NCI-H2196 treated with DMSO at 0.1 percent for 48 hours (cell line): ENCODE results near the gene TRMT1.
A peak's percentile ranks its signal among the peaks of the same experiment; 100 is the strongest.

Source experiments
- DNase-seq: peaks from one replicate; lab custom pipeline; 2025; ENCODE audit not compliant: unreplicated experiment; lab: John Stamatoyannopoulos, UW

TRMT1 gene

GRCh38 chr19:13127811-13128575, 11.5 kb upstream of the TRMT1 start:
- DNase-seq = no peak

GRCh38 chr19:13127051-13127450, 10.5 kb upstream of the TRMT1 start:
- no peak for DNase-seq

- no peak for DNase-seq
Measured at GRCh38 chr19:13122980-13123957, 6.7 kb upstream of the TRMT1 start.

- no peak for DNase-seq
Measured at GRCh38 chr19:13122275-13122878, 5.8 kb upstream of the TRMT1 start.

- no peak for DNase-seq
Measured at GRCh38 chr19:13121551-13122274, 5.2 kb upstream of the TRMT1 start.

- DNase-seq = no peak
Measured at GRCh38 chr19:13120817-13121216, 4.3 kb upstream of the TRMT1 start.

- no peak for DNase-seq
Measured at GRCh38 chr19:13120031-13120430, 3.5 kb upstream of the TRMT1 start.

- DNase-seq = no peak
Measured at GRCh38 chr19:13119627-13120026, 3.1 kb upstream of the TRMT1 start.

- DNase-seq = peak; percentile 56
Measured at GRCh38 chr19:13118424-13119193, 2.1 kb upstream of the TRMT1 start.

- DNase-seq = peak; percentile 88
Measured at GRCh38 chr19:13117772-13118423, 1.4 kb upstream of the TRMT1 start, which contains the start of gene NACC1. Gene NACC1 (plus strand): TSS chr19:13118264. CDS start chr19:13135208, 16,944 bp downstream.

GRCh38 chr19:13117176-13117771, 734 bp upstream of the TRMT1 start:
- DNase-seq = no peak

- DNase-seq = no peak
Measured at GRCh38 chr19:13115936-13116281, 631 bp downstream of the TRMT1 start.

GRCh38 chr19:13112555-13112954, 4.0 kb downstream of the TRMT1 start:
- DNase-seq = no peak

GRCh38 chr19:13110099-13110610, 6.4 kb downstream of the TRMT1 start:
- no peak for DNase-seq

- no peak for DNase-seq
Measured at GRCh38 chr19:13109361-13110098, 7.0 kb downstream of the TRMT1 start.

- DNase-seq = no peak
Measured at GRCh38 chr19:13104848-13105711, 11.5 kb downstream of the TRMT1 start.

- DNase-seq = no peak
Measured at GRCh38 chr19:13104360-13104847, 12.1 kb downstream of the TRMT1 start.
